ENCODE data around the gene CSNK2B. TPM values are rescaled to one million over a fixed set of nuclear protein-coding genes. Genes with fewer than 3 reads are reported as not detected.

The CSNK2B gene
- total and polyA plus RNA-seq, 9 of the 15 experiments (the other 6 are each of a cell fraction or from before 2014, with no cell fraction given): 120 to 1,126 (median 529) TPM

- TF ChIP-seq ELF4 (CRISPR knock-in tag; IDR thresholded peaks at IDR 0.05) (peak; percentile 29; the same call in 1 of the 2 replicates), HDAC3 (IDR thresholded peaks at IDR 0.05; ENCODE audit: borderline replicate concordance, partially characterized antibody) (no peak), ARNT (IDR thresholded peaks at IDR 0.05) (no peak; a peak in 1 of 4 replicates), TCF15 (CRISPR knock-in tag; IDR thresholded peaks at IDR 0.05) (0 out of 2 replicates have a peak, but pooled peaks have one; percentile 20), HDAC2 (IDR thresholded peaks at IDR 0.05) (0 out of 2 replicates have a peak, but pooled peaks have one; percentile 93), NCOA2 (IDR thresholded peaks at IDR 0.05; ENCODE audit: partially characterized antibody in 2 of 2) (no peak), CHD1 (IDR thresholded peaks at IDR 0.05; ENCODE audit: low read length) (peak; percentile 96), MCM2 (IDR thresholded peaks at IDR 0.05; ENCODE audit: low read depth) (no peak), CBX3 (IDR thresholded peaks at IDR 0.05; ENCODE audit: borderline replicate concordance in 1 of 2, low read length in 2 of 2) (no peak), SMARCE1 (IDR thresholded peaks at IDR 0.05) (no peak), ARID1B (IDR thresholded peaks at IDR 0.05) (no peak), PKNOX1 (IDR thresholded peaks at IDR 0.05) (peak; percentile 98), SREBF1 (IDR thresholded peaks at IDR 0.05; ENCODE audit: borderline replicate concordance, low read depth, low read length) (no peak), CAMTA2 (CRISPR knock-in tag; conservative IDR thresholded peaks at IDR 0.05) (no peak)
- TF ChIP-seq, protein P1, sequence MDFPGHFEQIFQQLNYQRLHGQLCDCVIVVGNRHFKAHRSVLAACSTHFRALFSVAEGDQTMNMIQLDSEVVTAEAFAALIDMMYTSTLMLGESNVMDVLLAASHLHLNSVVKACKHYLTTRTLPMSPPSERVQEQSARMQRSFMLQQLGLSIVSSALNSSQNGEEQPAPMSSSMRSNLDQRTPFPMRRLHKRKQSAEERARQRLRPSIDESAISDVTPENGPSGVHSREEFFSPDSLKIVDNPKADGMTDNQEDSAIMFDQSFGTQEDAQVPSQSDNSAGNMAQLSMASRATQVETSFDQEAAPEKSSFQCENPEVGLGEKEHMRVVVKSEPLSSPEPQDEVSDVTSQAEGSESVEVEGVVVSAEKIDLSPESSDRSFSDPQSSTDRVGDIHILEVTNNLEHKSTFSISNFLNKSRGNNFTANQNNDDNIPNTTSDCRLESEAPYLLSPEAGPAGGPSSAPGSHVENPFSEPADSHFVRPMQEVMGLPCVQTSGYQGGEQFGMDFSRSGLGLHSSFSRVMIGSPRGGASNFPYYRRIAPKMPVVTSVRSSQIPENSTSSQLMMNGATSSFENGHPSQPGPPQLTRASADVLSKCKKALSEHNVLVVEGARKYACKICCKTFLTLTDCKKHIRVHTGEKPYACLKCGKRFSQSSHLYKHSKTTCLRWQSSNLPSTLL (IDR thresholded peaks at IDR 0.05): no peak
These were observed 14.2 kb upstream of the CSNK2B start (continued) for GRCh38 chr6:31651602-31652191.
